GM21423 (cell line): ENCODE data around the gene UBD.

Experiments
- ATAC-seq: cut with Tn5 transposase; IDR thresholded peaks from one replicate; pipeline ENCODE4 v1.9.1; 2021; ENCODE audit warnings: mild to moderate bottlenecking, moderate library complexity; ENCODE audit not compliant: unreplicated experiment

UBD gene

GRCh38 chr6:29561606-29562181, 2.2 kb upstream of the UBD start:
- no peak for ATAC-seq

GRCh38 chr6:29561091-29561490, 1.6 kb upstream of the UBD start:
- ATAC-seq, result no peak

- ATAC-seq, result no peak
Observed at GRCh38 chr6:29558439-29559079, 973 bp downstream of the UBD start.

GRCh38 chr6:29557320-29557719, 2.2 kb downstream of the UBD start:
- no peak for ATAC-seq

GRCh38 chr6:29554764-29555163, 4.8 kb downstream of the UBD start:
- no peak for ATAC-seq

- no peak for ATAC-seq
Observed at GRCh38 chr6:29553268-29554057, 6.1 kb downstream of the UBD start.

GRCh38 chr6:29552512-29553051, 7.0 kb downstream of the UBD start:
- peak; percentile 83 for ATAC-seq

GRCh38 chr6:29547573-29547972, 12.0 kb downstream of the UBD start:
- ATAC-seq, result no peak

- no peak for ATAC-seq
Observed at GRCh38 chr6:29537714-29538403, 21.7 kb downstream of the UBD start.

GRCh38 chr6:29532320-29532951, 27.1 kb downstream of the UBD start:
- no peak for ATAC-seq

GRCh38 chr6:29531668-29532067, 27.9 kb downstream of the UBD start:
- ATAC-seq, result no peak

- no peak for ATAC-seq
Observed at GRCh38 chr6:29530671-29531310, 28.7 kb downstream of the UBD start.

- ATAC-seq, result no peak
Observed at GRCh38 chr6:29529956-29530355, 29.6 kb downstream of the UBD start.

- no peak for ATAC-seq
Observed at GRCh38 chr6:29528988-29529560, 30.5 kb downstream of the UBD start.

- ATAC-seq, result no peak
Observed at GRCh38 chr6:29528300-29528931, 31.1 kb downstream of the UBD start.

- no peak for ATAC-seq
Observed at GRCh38 chr6:29527564-29527963, 32.0 kb downstream of the UBD start.

- ATAC-seq, result no peak
Observed at GRCh38 chr6:29527126-29527525, 32.4 kb downstream of the UBD start.

GRCh38 chr6:29525311-29525639, 34.3 kb downstream of the UBD start:
- no peak for ATAC-seq

- ATAC-seq, result no peak
Observed at GRCh38 chr6:29524444-29525310, 34.9 kb downstream of the UBD start.
